ENCODE data around the gene WWOX.

- TF ChIP-seq CTCF (IDR thresholded peaks at IDR 0.05), result no peak
- TF ChIP-seq POLR2A (IDR thresholded peaks at IDR 0.05), result no peak
Measured at GRCh38 chr16:78405040-78405439, 305.6 kb downstream of the WWOX start.

Data from right lobe of liver (tissue), 4 donors.